CD14-positive monocyte (primary cell): ENCODE measurements around the gene PPP3CA. TPM values are rescaled to one million over a fixed set of nuclear protein-coding genes. Genes with fewer than 3 reads are reported as not detected.

ENCODE experiments used
- DNase-seq, 3 donors: peaks; one replicate each; pipeline ENCODE4 v3.0.0-alpha.2; 2011 to 2022
- H2AFZ ChIP-seq: 2 replicates; pipeline ENCODE4 v1.6.0; 2012; ENCODE audit warnings: mild to moderate bottlenecking, low read depth, low read length, inconsistent platforms; ENCODE audit not compliant: insufficient read depth, poor library complexity, severe bottlenecking
- H3K27ac ChIP-seq, 2 donors: 1 replicate in 1 of 2; 2 replicates in 1 of 2; pipeline ENCODE4 v1.5.1; 2012 to 2013; ENCODE audit warnings: low read length in 2 of 2, control low read depth in 1 of 2, inconsistent platforms in 1 of 2, low read depth in 1 of 2, mild to moderate bottlenecking in 1 of 2
- H3K27me3 ChIP-seq, 2 donors: one replicate each; pipeline versions ENCODE4 v1.6.0 to v1.6.1; 2011 to 2013; ENCODE audit warnings: low read length in 2 of 2; ENCODE audit not compliant: control insufficient read depth in 2 of 2, insufficient read depth in 2 of 2
- H3K36me3 ChIP-seq, 2 donors: replicated peaks in 1 of 2; 1 replicate in 1 of 2; 2 replicates in 1 of 2; pipeline versions ENCODE4 v1.5.1 to v1.6.1; 2012 to 2013; ENCODE audit warnings: low read length in 2 of 2, control low read depth in 1 of 2, inconsistent platforms in 1 of 2, mild to moderate bottlenecking in 1 of 2; ENCODE audit not compliant: insufficient read depth in 2 of 2, control insufficient read depth in 1 of 2
- H3K4me1 ChIP-seq, 2 donors: 1 replicate in 1 of 2; 2 replicates in 1 of 2; pipeline versions ENCODE4 v1.5.1 to v1.6.1; 2012 to 2013; ENCODE audit warnings: low read length in 2 of 2, control low read depth in 1 of 2, inconsistent platforms in 1 of 2, mild to moderate bottlenecking in 1 of 2, moderate library complexity in 1 of 2; ENCODE audit not compliant: insufficient read depth in 2 of 2, control insufficient read depth in 1 of 2
- H3K4me2 ChIP-seq: replicated peaks from 2 replicates; pipeline ENCODE3; 2012; ENCODE audit warnings: low read length, moderate library complexity, mild to moderate bottlenecking; ENCODE audit not compliant: poor library complexity, severe bottlenecking; ENCODE audit errors: extremely low read depth
- H3K4me3 ChIP-seq, 3 experiments: fragments of 200-600 bp in 1 of 3; sonication (generic) in 1 of 3; replicated peaks in 1 of 3; 1 replicate in 2 of 3; 2 replicates in 1 of 3; pipeline ENCODE4 v1.5.1; 2011 to 2013; ENCODE audit warnings: low read length in 3 of 3, mild to moderate bottlenecking in 3 of 3, control low read depth in 2 of 3, low read depth in 2 of 3, inconsistent platforms in 1 of 3, moderate library complexity in 1 of 3
- H3K79me2 ChIP-seq: 2 replicates; pipeline ENCODE4 v1.6.0; 2012; ENCODE audit warnings: mild to moderate bottlenecking, control low read depth, inconsistent platforms, low read length, moderate library complexity; ENCODE audit not compliant: insufficient read depth
- H3K9ac ChIP-seq: 2 replicates; pipeline ENCODE4 v1.6.0; 2017; ENCODE audit warnings: low read length, mild to moderate bottlenecking; ENCODE audit not compliant: insufficient read depth, poor library complexity, severe bottlenecking
- H3K9me3 ChIP-seq, 2 donors: replicated peaks in 1 of 2; 1 replicate in 1 of 2; 2 replicates in 1 of 2; pipeline versions ENCODE4 v1.5.1 to v1.6.1; 2012 to 2013; ENCODE audit warnings: low read length in 2 of 2, control low read depth in 1 of 2; ENCODE audit not compliant: control insufficient read depth in 1 of 2, insufficient read depth in 1 of 2
- H4K20me1 ChIP-seq: 2 replicates; pipeline ENCODE4 v1.6.0; 2012; ENCODE audit warnings: mild to moderate bottlenecking, low read length, control low read depth, moderate library complexity; ENCODE audit not compliant: insufficient read depth
- H3K27ac Mint-ChIP-seq, 7 donors: one replicate each; pipeline ENCODE4 v1.8.0; 2020; ENCODE audit warnings: mild to moderate bottlenecking in 7 of 7, mixed read lengths in 7 of 7, moderate library complexity in 6 of 7, inconsistent platforms in 2 of 7
- H3K27me3 Mint-ChIP-seq, 3 donors: one replicate each; pipeline ENCODE4 v1.8.0; 2021 to 2022; ENCODE audit warnings: low read depth in 3 of 3, mild to moderate bottlenecking in 3 of 3, mixed read lengths in 3 of 3, moderate library complexity in 3 of 3, inconsistent platforms in 1 of 3
- H3K36me3 Mint-ChIP-seq, 2 donors: one replicate each; pipeline ENCODE4 v1.8.0; 2020; ENCODE audit warnings: mixed read lengths in 2 of 2, inconsistent platforms in 1 of 2, mild to moderate bottlenecking in 1 of 2
- H3K4me1 Mint-ChIP-seq: one replicate; pipeline ENCODE4 v1.8.0; 2020; ENCODE audit warnings: mild to moderate bottlenecking, mixed read lengths
- H3K4me3 Mint-ChIP-seq, 2 donors: one replicate each; pipeline ENCODE4 v1.8.0; 2020; ENCODE audit warnings: mild to moderate bottlenecking in 2 of 2, mixed read lengths in 2 of 2, moderate library complexity in 1 of 2
- H3K9me3 Mint-ChIP-seq, 7 donors: one replicate each; pipeline ENCODE4 v1.8.0; 2020 to 2022; ENCODE audit warnings: mixed read lengths in 7 of 7, mild to moderate bottlenecking in 6 of 7, moderate library complexity in 6 of 7, inconsistent platforms in 2 of 7
- WGBS: methylation state at CpG from one replicate; pipeline ENCODE4 v1.1.5; 2013; ENCODE audit warnings: missing lambda C conversion rate; ENCODE audit not compliant: insufficient coverage; 5-methylcytosine and 5-hydroxymethylcytosine counted together
- intact Hi-C, 2 donors: fragments of 100-400 bp; cut with micrococcal nuclease; formaldehyde crosslinking; loops; one replicate each; pipeline versions ENCODE4 v1.15.0 to v1.15.1; 2023
- polyA plus RNA-seq, 3 donors: library from polyadenylated mRNA; depleted of rRNA in 1 of 3; unstranded in 2 of 3; stranded (reverse) in 1 of 3; fragments of 300-500 nt in 2 of 3; fragments of >200 nt in 1 of 3; fragmentation: Illumina TruSeq in 2 of 3; gene quantifications; 1 replicate in 2 of 3; 2 replicates in 1 of 3; pipeline ENCODE4 v1.2.3, GENCODE V29; 2012 to 2021
- TF ChIP-seq, protein P1 (sequence below): fragments of 200-600 bp; IDR thresholded peaks from one replicate; pipeline ENCODE4 v1.8.0; 2022; ENCODE audit warnings: antibody characterized with exemption, mild to moderate bottlenecking

The PPP3CA gene
- polyA plus RNA-seq, 3 donors = 5.1 to 9.7 (median 8.9) TPM

DNA sequence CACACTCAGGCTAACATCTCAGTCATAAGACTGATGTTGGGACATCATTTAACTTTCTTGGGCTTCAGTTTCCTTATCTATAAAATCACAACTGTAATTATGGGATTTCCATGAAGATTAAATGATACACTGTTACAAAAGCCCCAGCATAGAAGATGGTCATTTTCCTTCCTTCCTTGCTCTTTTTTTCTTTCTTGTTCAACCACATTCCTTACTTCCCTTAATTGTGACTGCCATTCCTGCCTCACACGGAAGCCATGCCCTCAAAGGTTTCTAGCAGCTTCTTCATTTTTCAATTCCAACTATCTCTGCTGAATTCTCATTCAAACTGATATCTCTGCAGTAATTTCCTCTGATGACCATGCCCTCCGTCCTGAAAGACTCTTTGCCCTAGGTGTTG is 311.8 kb downstream of the PPP3CA start:
- DNase-seq = no peak
- 10% methylated on average over 2 of the region's 2 CpGs for WGBS
- no peaks in the 10 kb centered on the region for H3K27me3 Mint-ChIP-seq
- peaks cover 20 to 45% of the 10 kb centered on the region in 2 donors for H3K36me3 ChIP-seq
- TF ChIP-seq, protein P1, sequence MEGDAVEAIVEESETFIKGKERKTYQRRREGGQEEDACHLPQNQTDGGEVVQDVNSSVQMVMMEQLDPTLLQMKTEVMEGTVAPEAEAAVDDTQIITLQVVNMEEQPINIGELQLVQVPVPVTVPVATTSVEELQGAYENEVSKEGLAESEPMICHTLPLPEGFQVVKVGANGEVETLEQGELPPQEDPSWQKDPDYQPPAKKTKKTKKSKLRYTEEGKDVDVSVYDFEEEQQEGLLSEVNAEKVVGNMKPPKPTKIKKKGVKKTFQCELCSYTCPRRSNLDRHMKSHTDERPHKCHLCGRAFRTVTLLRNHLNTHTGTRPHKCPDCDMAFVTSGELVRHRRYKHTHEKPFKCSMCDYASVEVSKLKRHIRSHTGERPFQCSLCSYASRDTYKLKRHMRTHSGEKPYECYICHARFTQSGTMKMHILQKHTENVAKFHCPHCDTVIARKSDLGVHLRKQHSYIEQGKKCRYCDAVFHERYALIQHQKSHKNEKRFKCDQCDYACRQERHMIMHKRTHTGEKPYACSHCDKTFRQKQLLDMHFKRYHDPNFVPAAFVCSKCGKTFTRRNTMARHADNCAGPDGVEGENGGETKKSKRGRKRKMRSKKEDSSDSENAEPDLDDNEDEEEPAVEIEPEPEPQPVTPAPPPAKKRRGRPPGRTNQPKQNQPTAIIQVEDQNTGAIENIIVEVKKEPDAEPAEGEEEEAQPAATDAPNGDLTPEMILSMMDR = no peak
- peaks cover 0 to 2% (median 0%) of the 10 kb centered on the region in 7 donors for H3K9me3 Mint-ChIP-seq
- intact Hi-C loops = no loop called here
- H3K27ac Mint-ChIP-seq = peak overlapping the region in 1 of 7 donors; percentile 38
- no peak overlapping the region for H3K27ac ChIP-seq
- H3K4me1 ChIP-seq = no peaks in the 10 kb centered on the region
- peaks cover 51 to 53% of the 10 kb centered on the region in 2 donors for H3K36me3 Mint-ChIP-seq
- no peak overlapping the region for H3K9ac ChIP-seq
- H3K4me3 ChIP-seq = no peak overlapping the region
- no peak overlapping the region for H3K4me2 ChIP-seq
- no peak overlapping the region for H3K4me3 Mint-ChIP-seq
- H3K27me3 ChIP-seq = no peaks in the 10 kb centered on the region
- no peaks in the 10 kb centered on the region for H3K9me3 ChIP-seq
- no peak overlapping the region for H2AFZ ChIP-seq
- no peaks in the 10 kb centered on the region for H3K79me2 ChIP-seq
- H4K20me1 ChIP-seq = no peaks in the 10 kb centered on the region
- H3K4me1 Mint-ChIP-seq = peaks cover 10% of the 10 kb centered on the region

DNA sequence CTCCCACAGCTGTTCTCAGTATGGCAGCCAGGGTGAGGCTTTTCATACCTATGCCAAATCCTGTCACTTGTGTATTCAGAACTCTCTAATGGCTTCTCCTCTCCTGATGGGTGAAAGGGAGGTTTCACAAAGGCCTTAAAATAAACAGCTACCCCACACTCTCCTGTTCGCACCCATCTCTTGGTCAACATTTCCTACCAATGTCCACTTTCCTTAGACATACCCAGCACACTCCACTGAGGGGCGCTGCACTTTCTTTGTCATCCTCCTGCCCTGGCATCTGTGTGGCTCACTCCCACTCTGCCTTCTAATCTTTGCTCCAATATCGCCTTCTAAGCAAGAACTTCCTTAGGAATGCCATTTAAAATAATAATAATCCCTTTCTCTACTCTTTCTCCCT is 313.3 kb downstream of the PPP3CA start:
- Histone ChIP-seq H3K9me3 (no peaks in the 10 kb centered on the region), H3K4me3 (no peak overlapping the region), H3K27me3 (no peaks in the 10 kb centered on the region), H3K79me2 (no peaks in the 10 kb centered on the region), H3K27ac (no peak overlapping the region), H3K4me1 (no peaks in the 10 kb centered on the region), H3K9ac (no peak overlapping the region), H3K4me2 (no peak overlapping the region), H2AFZ (no peak overlapping the region), H4K20me1 (no peaks in the 10 kb centered on the region), H3K36me3 (peaks cover 13 to 50% of the 10 kb centered on the region in 2 donors)
- H3K9me3 Mint-ChIP-seq = peaks cover 0 to 2% (median 0%) of the 10 kb centered on the region in 7 donors
- H3K27ac Mint-ChIP-seq = no peak overlapping the region
- H3K4me3 Mint-ChIP-seq = no peak overlapping the region
- no peaks in the 10 kb centered on the region for H3K27me3 Mint-ChIP-seq
- H3K4me1 Mint-ChIP-seq = peaks cover 10% of the 10 kb centered on the region
- TF ChIP-seq, protein P1 = no peak
- intact Hi-C loops = no loop called here
- no peak for DNase-seq
- 100% methylated on average over 2 of the region's 3 CpGs for WGBS
- peaks cover 50 to 51% of the 10 kb centered on the region in 2 donors for H3K36me3 Mint-ChIP-seq
